GM18873 (cell line): ENCODE results near the gene RBFOX1.

ENCODE experiments used
- ATAC-seq: cut with Tn5 transposase; IDR thresholded peaks from one replicate; pipeline ENCODE4 v1.9.1; 2021; ENCODE audit warnings: mild to moderate bottlenecking, moderate library complexity, moderate number of reproducible peaks; ENCODE audit not compliant: unreplicated experiment, low FRiP score

The RBFOX1 gene

DNA sequence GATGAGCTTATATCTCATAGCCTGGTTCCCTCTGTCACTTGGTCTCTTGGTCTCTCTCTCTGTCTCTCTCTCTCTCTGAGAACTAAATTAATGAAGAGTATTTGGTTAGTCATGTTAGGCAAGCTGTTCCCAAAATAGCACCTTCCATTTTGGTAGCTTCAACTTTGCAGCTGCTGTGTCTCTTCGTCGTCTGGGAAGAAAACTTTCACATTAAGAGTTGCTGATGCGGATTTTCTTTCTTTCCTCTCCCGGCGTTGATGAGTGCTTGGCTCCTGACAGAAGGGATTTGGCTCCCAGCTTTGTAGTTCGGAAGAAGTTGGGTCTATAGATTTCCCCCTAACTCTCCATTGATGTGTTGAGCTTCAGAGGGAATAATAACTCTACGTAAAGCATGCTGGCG is at the start of gene RBFOX1:
RBFOX1 (plus strand) TSS at position 235 of the 400 bp plus-strand sequence.
- no peak for ATAC-seq

DNA sequence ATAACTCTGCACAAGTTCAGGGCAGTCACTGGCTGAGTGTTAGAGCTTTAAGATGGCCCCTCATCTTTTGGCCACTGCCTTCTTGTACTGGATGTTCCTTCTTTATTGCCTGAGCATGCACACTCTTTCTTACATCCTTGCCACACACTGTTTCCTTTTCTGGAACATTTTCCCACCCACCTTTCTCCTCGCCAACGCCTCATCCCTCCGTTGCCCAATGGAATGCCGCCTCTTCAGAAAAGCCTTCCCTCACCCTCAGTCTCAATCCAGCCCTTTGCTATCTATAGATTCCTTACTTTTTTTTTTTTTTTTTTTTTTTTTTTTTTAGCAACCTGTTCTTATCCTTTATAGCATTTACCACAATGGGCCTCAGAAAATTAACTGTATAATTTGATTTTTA is 47.9 kb upstream of the RBFOX1 start:
- ATAC-seq: no peak

DNA sequence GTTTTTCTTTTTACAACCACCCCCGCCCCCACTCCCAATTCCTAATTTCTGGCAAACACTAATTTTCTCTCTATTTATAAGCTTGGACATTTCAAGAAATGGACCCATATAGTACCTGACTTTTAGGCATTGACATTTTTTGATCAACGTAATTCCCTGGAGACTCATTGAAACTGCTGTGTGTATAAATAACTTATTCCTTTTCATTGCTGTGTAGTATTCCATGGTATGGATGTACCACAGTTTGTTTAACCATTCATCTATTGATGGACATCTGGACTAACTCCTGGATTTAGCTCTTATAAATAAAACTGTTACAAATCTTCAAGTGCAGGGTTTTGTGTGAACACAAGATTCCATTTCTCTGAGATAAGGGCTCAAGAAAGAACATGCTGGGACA is 47.1 kb upstream of the RBFOX1 start:
- no peak for ATAC-seq

DNA sequence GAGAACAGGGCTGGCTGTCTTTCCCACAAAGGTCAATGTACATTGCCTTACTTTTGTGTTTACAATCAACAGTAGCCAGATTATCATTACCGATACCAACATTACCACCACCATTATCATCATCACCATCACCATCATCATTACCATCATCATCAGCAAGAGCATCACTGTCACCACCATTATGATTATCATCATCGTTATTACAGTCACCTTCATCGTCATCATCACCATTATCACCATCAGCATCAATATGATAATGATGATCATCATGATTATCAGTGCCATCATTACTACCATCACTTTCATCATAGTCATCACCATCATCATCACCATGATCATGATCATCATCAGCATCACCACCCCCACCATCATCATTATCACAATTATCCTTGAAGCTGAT is 43.3 kb upstream of the RBFOX1 start:
- no peak for ATAC-seq

DNA sequence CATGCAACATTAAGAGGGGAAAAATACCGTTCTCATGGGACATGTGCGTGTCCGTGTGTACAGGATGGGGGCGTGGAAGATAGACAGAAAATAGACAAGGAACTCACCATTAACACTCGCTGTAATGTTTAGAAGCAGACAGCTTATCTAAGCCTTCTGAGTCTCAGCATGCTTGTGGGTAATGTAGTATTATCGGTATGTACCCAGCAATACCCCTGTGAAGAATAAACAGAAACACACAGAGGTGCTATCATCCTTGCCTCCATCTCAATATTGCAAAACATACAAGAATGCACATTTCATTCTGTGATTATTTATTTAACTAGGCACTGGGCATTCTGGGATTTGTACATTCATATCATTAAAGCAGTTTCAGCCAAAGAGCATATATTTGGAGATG is 42.0 kb upstream of the RBFOX1 start:
- no peak for ATAC-seq

DNA sequence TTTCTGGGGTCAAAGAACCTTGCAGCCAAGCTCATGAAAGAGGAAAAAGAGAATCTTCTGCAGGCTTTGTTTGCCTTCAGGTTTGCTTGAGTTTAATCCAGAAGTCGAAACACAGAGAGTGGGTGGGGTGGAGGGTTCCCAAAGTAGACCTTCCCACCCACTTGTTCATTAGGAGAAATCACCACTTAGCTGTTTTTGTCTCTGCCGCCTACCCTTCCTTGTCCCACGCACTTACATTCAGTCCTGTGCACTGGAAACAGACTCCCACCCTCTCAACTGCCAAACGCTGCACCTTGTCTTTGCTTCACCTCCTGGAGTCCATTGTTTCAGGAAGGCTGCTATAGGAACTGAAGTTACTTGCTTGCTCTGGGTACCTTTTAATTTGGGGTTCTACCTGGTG is 38.6 kb upstream of the RBFOX1 start:
- ATAC-seq: no peak

DNA sequence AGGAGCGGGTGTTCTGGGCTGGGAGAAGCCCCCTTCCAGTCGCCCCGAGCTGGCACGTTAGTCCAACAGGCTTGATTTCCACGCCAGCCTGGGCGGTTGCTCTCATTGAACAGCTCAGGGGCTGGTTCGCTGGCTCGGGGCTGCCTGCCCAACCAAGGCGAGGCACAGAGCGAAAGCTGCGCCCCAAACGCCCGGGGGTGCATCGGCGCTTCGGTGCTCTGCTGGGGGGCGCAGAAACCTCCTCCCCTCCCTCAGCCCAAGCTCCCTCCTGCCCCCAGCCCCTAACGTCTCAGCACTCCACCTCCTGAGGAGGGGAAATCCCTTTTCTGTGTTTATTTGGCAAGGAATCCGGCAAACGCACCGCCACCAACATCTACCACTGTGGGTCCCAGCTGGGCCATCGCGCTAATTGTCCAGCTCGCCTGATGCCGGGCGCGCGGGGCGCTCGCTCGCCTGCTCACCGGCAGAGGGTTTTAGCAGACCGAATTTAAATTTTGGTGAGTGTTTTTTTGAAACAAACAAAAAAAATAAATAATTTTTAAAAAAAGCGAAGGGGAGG is 29.5 kb upstream of the RBFOX1 start:
- no peak for ATAC-seq

DNA sequence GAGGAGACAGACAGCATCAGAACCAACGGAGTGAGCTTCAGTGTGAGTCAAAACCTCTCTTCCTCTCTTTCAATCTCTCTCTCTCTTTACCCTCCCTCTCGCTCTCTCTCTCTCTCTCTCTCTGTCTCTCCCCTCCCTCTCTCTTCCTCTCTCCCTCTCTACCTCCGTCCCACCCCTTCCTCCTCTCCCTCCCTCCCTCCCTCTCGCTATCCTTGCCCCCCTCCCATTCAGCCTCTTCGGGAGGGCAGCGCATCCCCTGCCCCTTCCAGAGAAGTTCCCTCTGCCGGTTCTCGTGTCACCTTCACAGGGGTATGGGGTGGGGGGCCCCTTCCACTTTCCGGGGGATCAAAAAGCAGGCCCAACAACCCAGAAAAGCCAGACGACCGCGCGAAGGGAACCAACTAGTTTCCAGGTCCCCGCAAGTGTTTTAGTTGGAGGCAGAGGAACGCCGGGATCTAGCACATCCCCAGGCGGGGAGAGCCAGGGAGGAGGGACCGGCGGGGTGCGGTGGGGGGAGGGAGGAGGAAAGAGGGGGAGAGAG is 28.9 kb upstream of the RBFOX1 start:
- ATAC-seq: no peak

DNA sequence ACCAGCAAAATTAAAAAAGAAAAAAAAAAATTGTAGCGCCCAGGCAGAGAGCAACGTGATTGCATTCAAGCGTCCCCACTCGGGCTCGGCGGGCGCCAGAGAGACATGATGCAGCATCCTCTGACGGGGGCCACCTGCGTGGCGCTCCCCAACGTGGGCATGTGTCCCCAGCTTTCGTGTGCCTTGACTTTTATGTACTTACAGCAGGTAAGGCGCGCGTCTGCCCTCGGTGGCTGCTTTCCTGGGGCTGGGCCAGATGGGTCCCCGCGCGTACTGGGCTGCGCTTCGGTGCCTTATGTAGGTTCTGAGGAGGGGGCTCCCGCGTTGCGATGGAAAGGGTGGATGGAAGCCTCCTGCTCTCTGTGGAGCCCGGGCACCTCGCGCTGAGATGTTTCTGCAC is 28.4 kb upstream of the RBFOX1 start:
- ATAC-seq: no peak

DNA sequence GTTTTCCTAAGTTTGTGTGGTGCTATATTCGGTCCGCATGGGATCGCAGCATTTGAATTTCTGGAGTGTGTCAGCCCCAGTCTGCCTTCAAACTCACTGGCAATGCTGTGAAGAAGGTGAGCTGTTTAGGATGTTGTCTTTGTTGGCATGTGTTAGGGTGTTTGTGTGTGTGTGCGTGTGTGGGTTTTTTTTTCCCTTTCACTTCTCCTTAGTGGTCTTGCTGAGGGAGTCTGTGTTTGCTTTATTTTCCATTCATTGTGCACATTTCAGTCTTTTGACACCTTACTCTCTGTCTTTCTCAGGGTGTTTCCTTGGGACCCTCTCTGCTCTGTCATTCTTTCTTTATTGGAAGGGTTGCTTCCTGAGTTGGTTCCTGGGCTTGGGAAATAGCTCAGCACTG is 27.7 kb upstream of the RBFOX1 start:
- ATAC-seq: no peak

DNA sequence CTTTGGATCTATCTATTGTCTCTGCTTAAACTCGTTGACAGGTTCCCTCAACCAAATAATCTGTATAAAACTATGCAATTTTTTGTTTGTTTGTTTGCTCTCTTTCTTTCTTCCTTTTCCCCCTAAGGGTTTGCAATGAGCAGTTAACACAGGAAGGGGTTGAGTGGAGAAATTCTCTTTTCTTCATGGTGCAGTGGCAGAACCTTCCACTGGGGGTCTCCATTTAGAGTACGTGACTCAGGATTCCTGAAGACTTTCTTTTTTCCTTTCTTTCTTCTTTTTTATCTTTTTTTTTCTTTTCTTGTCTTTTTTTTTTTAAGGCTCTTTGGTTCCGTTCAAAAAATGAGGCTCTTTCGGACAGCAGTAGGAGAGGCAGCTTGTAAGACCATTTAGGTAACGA is 19.5 kb upstream of the RBFOX1 start:
- no peak for ATAC-seq

DNA sequence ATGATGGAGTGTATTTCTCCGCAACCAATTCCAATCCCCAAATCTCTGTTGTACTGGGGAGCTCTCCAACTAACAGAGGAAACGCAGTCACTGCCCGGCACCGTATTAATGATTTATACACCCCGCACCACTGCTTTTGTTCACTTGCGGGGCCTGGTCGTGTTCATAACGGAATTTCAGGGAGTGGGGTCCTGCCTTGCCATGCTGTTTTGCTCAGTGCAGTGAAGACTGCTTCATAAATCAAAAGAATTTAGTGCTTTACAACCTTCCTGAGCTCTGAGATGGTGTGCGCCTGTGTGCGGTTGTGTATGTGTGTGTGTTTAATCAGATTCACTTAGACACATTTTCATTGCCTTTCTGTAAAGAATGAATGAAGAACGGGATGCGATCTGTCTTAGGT is 18.5 kb upstream of the RBFOX1 start:
- no peak for ATAC-seq

DNA sequence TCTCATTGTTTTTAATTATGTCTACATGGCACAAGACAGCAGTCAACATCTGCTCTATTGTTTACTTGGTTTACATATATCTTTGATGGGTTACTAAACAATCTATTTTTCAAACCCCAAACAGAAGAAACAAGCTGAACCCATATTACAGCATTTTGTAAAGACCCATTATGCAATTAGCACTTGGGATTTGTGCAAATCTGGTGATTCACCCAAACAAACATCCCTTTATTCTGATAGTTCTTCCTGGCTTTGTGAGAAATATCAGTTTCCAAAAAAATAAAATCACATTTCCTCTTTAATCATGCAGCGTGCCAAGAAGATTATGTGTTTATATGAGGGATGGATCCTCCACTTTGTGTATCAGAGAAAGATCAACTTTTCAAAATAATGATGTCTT is 16.8 kb upstream of the RBFOX1 start:
- ATAC-seq: no peak

DNA sequence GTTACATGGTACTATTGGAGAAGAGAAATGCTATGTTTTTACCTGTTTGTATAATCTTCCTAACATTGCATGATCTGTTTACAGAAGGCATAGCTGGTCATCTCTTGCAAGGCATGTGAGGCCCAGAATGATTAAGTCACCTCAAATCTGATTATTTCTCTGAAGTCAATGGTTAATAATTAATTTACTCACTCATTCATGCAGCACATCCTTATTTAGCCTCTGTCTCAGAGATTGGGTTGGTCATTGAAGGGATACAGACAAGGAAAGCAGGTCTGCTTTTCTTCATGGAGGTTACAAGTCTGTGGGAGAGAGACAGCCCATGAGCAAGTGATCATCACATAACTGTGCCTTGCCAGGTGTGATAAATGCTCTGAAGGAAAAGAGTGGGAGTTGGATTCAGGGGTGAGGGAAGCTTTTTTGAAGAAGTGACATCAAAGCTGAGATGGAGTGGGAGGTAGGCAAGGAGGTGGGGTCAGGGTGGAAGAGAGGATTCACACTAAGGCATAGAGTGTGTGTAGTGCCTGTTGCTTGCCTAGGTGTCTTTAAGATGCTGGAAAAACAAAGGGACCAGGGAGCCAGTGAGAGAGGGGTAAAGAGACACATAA is 16.3 kb upstream of the RBFOX1 start:
- no peak for ATAC-seq

DNA sequence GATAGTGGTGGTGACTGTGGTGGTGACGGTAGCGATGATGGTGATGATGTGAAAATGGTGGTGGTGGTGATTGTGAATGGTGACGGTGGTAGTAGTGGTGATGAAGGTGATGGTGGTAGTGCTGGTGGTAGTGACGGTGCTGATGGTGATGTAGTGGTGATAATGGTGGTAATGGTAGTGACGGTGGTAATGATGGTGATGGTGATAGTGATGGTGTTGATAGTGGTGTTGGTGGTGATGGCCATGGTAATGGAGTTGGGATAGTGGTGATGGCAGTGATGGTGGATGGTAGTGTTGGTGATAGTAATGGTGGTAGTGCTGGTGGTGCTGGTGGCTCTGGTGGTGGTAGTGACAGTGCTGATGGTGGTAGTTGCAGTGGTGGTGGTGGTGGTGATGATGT is 14.7 kb upstream of the RBFOX1 start:
- no peak for ATAC-seq

DNA sequence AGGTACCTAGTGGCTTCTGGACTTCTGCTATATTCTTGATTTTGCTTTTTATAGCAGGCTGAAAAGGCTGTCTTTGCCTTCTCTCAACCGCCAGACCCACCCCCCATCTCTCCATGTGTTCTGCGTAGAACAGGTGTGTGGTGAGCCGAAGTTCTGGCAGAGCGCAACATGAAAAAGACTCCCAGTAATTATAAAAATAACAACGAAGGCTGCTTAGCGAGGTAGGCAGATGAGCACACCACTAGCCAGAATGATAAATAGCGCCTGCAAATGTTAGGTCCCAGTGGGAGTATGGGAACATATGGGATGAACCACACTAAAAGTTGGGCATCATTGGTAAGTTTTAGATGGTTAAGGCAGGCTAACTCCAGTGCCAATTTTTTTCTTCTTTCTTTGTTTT is 14.0 kb upstream of the RBFOX1 start:
- no peak for ATAC-seq

DNA sequence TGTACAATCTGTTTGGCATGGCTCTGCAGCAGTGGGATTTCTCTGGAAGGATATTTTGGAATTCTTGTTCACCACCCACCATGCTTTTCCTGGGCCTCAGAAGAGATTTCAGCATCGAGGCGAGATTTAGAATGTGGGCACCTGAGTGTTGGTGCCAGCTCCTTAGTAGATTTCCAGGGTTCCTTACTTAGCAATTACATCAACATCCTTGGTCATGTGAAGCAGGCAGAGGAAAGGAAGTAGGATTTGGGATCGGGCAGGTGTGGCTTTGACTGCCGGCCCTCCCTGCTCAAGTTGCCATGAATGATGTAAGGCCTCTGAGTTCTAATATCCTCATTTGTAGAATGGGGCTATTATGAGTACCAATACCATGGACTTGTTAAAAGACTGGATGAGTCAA is 13.1 kb upstream of the RBFOX1 start:
- ATAC-seq: no peak

DNA sequence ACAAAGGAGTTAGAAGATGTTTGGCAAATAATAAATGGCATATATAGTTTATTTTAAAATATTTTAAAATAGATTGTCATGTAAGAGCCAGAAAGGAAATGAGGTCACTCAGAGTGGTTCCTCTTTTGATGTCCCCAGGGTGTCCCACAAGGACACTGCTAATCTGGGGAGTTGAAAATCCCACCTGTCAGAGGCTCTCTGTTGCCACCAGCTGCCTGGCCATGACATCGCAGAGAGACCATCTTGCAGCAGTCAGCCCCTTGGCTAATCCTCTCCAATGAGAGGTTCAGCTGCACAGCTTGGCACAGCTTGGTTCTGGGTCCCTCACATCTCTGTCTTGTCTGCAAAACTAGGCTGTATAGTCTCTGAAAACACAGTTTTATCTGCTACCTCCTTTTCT is 11.0 kb upstream of the RBFOX1 start:
- ATAC-seq: no peak

DNA sequence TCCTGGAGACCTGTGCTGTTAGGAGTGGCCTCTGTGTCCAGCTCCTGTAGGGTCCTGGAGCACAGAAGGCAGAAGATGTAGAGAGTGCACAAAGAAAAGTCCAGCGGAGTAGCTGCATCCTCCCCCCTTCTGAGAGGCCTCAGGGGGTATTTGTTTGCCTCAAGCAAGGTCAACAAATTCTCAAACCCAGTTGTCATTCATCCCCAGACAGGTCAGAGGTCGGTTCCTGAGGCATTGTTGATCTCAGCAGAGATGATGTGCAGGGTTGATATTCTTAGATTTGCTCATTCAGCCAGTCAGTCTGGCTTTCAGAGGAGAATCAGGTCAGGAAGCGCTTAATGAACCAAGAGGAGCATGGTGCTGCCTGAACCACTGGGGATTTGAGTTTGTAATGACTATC is 8.3 kb upstream of the RBFOX1 start:
- no peak for ATAC-seq

DNA sequence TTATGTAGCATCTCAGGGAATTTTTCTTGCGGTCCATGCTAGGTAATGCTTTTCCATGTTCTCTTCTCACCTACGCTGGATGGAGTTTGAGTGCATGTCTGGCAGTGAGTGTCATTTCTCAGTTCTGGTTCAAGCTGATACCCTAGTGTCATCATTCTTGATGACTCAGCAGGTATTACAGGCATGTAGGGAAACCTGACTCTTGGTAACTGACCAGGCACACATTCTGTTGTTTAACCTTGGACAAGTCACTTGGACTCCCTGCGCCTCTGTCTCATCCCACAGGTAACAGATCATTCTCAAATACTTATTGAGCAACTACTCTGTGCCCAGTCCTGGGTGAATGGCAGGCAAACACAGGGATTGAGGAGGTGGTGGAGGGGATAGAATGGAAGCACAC is 6.8 kb upstream of the RBFOX1 start:
- ATAC-seq: no peak

DNA sequence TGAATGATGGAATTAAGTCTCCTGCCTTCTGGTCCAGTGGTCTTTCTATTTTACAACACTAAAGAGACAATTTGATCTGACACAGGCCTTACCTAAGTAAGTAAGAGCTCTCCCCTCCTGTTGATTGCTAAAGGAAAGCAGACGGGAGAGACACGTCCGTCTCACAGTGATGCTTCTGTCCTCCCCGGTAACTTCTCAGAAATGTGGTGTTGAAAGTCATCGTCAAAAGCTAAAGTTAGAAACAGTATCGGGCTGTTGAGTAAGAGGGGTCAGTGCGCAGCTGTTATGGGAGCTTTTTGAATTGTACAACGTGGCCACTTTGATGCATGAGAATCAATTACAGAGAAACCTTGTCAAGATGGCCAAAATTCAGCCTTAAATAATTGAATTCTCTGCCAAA is 1.9 kb upstream of the RBFOX1 start:
- ATAC-seq: no peak

DNA sequence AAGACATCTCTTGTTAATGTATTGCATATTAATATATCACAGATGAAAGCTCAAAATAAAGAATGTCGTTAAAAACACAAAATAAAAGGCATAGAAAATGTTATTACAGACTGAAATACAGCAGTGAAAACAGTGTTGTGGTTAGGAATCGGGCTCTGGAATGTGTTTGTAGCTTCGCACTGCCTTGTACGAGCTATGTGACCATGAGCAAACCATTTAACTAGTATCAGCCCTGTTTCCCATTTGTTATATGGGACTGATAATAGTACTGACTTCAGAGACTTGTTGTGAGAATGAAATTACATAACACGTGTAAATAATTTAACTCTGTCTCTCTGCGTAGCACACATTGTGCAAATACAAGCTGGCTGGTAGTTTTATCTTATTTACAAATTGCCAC is 648 bp upstream of the RBFOX1 start:
- ATAC-seq: no peak
